GM23338 (cell line): ENCODE data around the gene INHBB. TPM values are rescaled to one million over a fixed set of nuclear protein-coding genes. Genes with fewer than 3 reads are reported as not detected.

ENCODE experiments used
- ATAC-seq: fragments of 200-7000 bp; cut with Tn5 transposase; 3 replicates; pipeline ENCODE4 v1.9.1; 2020
- DNase-seq: peaks from one replicate; pipeline ENCODE4 v3.0.0-alpha.2; 2015; ENCODE audit warnings: low spot score
- H2AFZ ChIP-seq: fragments of 200-600 bp; sonication (generic); 2 replicates; pipeline ENCODE4 v1.8.0; 2016; ENCODE audit warnings: antibody characterized with exemption, mild to moderate bottlenecking, moderate library complexity
- H3F3A ChIP-seq: fragments of 200-600 bp; sonication (generic); replicated peaks from 2 replicates; pipeline ENCODE4 v1.8.0; 2017; ENCODE audit warnings: antibody characterized with exemption, mixed run types, low read depth
- H3K27ac ChIP-seq: fragments of 200-600 bp; sonication (generic); 2 replicates; pipeline ENCODE4 v1.6.1; 2016; ENCODE audit warnings: low read depth
- H3K27me3 ChIP-seq: fragments of 200-600 bp; sonication (generic); 2 replicates; pipeline ENCODE4 v1.8.0; 2016; ENCODE audit warnings: mild to moderate bottlenecking, mixed run types, moderate library complexity; ENCODE audit not compliant: insufficient read depth
- H3K36me3 ChIP-seq: fragments of 200-600 bp; sonication (generic); 2 replicates; pipeline ENCODE4 v1.8.0; 2016; ENCODE audit warnings: mild to moderate bottlenecking; ENCODE audit not compliant: insufficient read depth
- H3K4me1 ChIP-seq: fragments of 200-600 bp; sonication (generic); 2 replicates; pipeline ENCODE4 v1.8.0; 2016; ENCODE audit warnings: mild to moderate bottlenecking, moderate library complexity; ENCODE audit not compliant: insufficient read depth
- H3K4me2 ChIP-seq: fragments of 200-600 bp; sonication (generic); 2 replicates; pipeline ENCODE4 v1.7.1; 2017; ENCODE audit warnings: mixed run types
- H3K4me3 ChIP-seq: fragments of 200-600 bp; sonication (generic); 2 replicates; pipeline ENCODE4 v1.6.1; 2016; ENCODE audit warnings: mixed run types
- H3K79me2 ChIP-seq: fragments of 200-600 bp; sonication (generic); replicated peaks from 2 replicates; pipeline ENCODE4 v1.8.0; 2017; ENCODE audit warnings: mild to moderate bottlenecking; ENCODE audit not compliant: insufficient read depth
- H3K9me2 ChIP-seq: fragments of 200-600 bp; sonication (generic); 2 replicates; pipeline ENCODE4 v1.8.0; 2017; ENCODE audit not compliant: insufficient read depth
- H4K20me1 ChIP-seq: fragments of 200-600 bp; sonication (generic); replicated peaks from 2 replicates; pipeline ENCODE4 v1.8.0; 2017; ENCODE audit warnings: mild to moderate bottlenecking; ENCODE audit not compliant: insufficient read depth
- H3K27ac Mint-ChIP-seq: 2 replicates; pipeline ENCODE4 v1.8.0; 2020; ENCODE audit warnings: inconsistent platforms, mild to moderate bottlenecking, moderate library complexity, mixed read lengths
- H3K27me3 Mint-ChIP-seq: 3 replicates; pipeline ENCODE4 v1.8.0; 2022; ENCODE audit warnings: low read depth, mild to moderate bottlenecking, moderate library complexity, mixed read lengths, inconsistent platforms; ENCODE audit not compliant: insufficient read depth, poor library complexity
- H3K36me3 Mint-ChIP-seq: 3 replicates; pipeline ENCODE4 v1.8.0; 2021; ENCODE audit warnings: low read depth, mild to moderate bottlenecking, inconsistent platforms, moderate library complexity, mixed read lengths
- H3K4me1 Mint-ChIP-seq: 3 replicates; pipeline ENCODE4 v1.8.0; 2020; ENCODE audit warnings: mild to moderate bottlenecking, inconsistent platforms, mixed read lengths
- H3K4me3 Mint-ChIP-seq: 3 replicates; pipeline ENCODE4 v1.8.0; 2021; ENCODE audit warnings: moderate library complexity, mild to moderate bottlenecking, inconsistent platforms, mixed read lengths
- H3K9me3 Mint-ChIP-seq: 3 replicates; pipeline ENCODE4 v1.8.0; 2020; ENCODE audit warnings: moderate library complexity, mild to moderate bottlenecking, inconsistent platforms, mixed read lengths
- CREB1 ChIP-seq: fragments of 250-450 bp; sonication (Bioruptor Pico); IDR thresholded peaks from 2 replicates; pipeline ENCODE4 v1.5.0; 2020; ENCODE audit warnings: low read depth, mild to moderate bottlenecking, moderate library complexity
- EZH2 ChIP-seq: fragments of 200-600 bp; sonication (generic); IDR thresholded peaks from one replicate; pipeline ENCODE4 v1.8.0; 2017; ENCODE audit warnings: antibody characterized with exemption, mild to moderate bottlenecking, low read depth; ENCODE audit not compliant: unreplicated experiment
- JUNB ChIP-seq: IDR thresholded peaks from one replicate; pipeline ENCODE4 v1.6.1; 2016; ENCODE audit warnings: antibody characterized with exemption; ENCODE audit not compliant: unreplicated experiment
- POLR2AphosphoS5 ChIP-seq: IDR thresholded peaks from 2 replicates; pipeline ENCODE4 v1.6.1; 2016; ENCODE audit warnings: antibody characterized with exemption, low read depth
- STAT1 ChIP-seq: IDR thresholded peaks from one replicate; pipeline ENCODE4 v1.6.1; 2016; ENCODE audit warnings: antibody characterized with exemption; ENCODE audit not compliant: unreplicated experiment
- ZNF331 ChIP-seq: fragments of 250-450 bp; sonication (Bioruptor Pico); IDR thresholded peaks from 2 replicates; pipeline ENCODE4 v1.5.0; 2020; ENCODE audit warnings: low read depth, mild to moderate bottlenecking, moderate library complexity
- polyA plus RNA-seq: library from polyadenylated mRNA; unstranded; fragments of >200 nt; fragmentation: Nextera tagmentation; extraction: Ambion mirVana; gene quantifications from 2 replicates; pipeline ENCODE4 v1.2.1, GENCODE V29; 2016
- total RNA-seq: library from RNA; depleted of rRNA; stranded (reverse); fragments of >200 nt; shearing (Covaris generic); gene quantifications from 2 replicates; pipeline ENCODE4 v1.2.3, GENCODE V29; 2014
- TF ChIP-seq, protein P1 (sequence below): fragments of 250-450 bp; sonication (Bioruptor Pico); IDR thresholded peaks from 2 replicates; pipeline ENCODE4 v1.5.0; 2020; ENCODE audit warnings: mild to moderate bottlenecking, moderate library complexity
- TF ChIP-seq, protein P2 (sequence below), 2 experiments: fragments of 200-600 bp in 1 of 2; sonication (generic) in 1 of 2; conservative IDR thresholded peaks; 2 replicates each; pipeline versions ENCODE4 v1.5.1 to v1.6.1; 2016 to 2017; ENCODE audit warnings: antibody characterized with exemption in 2 of 2, low read depth in 2 of 2, mild to moderate bottlenecking in 2 of 2, moderate library complexity in 1 of 2
- TF ChIP-seq, protein P3 (sequence below): IDR thresholded peaks from one replicate; pipeline ENCODE4 v1.6.1; 2018; ENCODE audit warnings: antibody characterized with exemption; ENCODE audit not compliant: unreplicated experiment
- TF ChIP-seq, protein P4 (sequence below): IDR thresholded peaks from 2 replicates; pipeline ENCODE4 v1.6.1; 2016; ENCODE audit warnings: antibody characterized with exemption

INHBB gene
- total and polyA plus RNA-seq, 2 experiments from 2014 or later, result 0.21 TPM; not detected in 1

DNA sequence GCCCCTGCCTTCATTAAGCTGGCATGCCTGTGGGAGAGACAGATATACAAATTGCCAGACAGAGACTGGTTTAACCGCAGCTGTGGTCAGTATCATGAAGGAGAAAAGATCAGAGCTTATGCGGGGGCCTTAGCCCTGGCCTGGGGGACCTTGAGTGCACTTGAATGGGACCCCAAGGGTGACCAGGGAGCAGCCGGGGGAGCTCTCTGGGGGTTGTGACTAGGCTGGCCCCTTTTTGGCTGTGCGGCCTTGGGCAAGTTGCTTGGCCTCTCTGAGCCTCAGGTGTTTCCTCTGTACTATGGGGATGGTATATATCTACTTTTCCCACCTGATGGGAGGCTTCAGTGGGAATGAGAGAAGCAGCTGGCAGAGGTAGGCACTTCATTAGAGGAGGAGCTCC, 35.7 kb downstream of the INHBB start (continued):
- no peak for TF ChIP-seq POLR2AphosphoS5
- TF ChIP-seq ZNF331, result no peak
- TF ChIP-seq EZH2, result no peak
- TF ChIP-seq JUNB, result no peak
- TF ChIP-seq, protein P1, sequence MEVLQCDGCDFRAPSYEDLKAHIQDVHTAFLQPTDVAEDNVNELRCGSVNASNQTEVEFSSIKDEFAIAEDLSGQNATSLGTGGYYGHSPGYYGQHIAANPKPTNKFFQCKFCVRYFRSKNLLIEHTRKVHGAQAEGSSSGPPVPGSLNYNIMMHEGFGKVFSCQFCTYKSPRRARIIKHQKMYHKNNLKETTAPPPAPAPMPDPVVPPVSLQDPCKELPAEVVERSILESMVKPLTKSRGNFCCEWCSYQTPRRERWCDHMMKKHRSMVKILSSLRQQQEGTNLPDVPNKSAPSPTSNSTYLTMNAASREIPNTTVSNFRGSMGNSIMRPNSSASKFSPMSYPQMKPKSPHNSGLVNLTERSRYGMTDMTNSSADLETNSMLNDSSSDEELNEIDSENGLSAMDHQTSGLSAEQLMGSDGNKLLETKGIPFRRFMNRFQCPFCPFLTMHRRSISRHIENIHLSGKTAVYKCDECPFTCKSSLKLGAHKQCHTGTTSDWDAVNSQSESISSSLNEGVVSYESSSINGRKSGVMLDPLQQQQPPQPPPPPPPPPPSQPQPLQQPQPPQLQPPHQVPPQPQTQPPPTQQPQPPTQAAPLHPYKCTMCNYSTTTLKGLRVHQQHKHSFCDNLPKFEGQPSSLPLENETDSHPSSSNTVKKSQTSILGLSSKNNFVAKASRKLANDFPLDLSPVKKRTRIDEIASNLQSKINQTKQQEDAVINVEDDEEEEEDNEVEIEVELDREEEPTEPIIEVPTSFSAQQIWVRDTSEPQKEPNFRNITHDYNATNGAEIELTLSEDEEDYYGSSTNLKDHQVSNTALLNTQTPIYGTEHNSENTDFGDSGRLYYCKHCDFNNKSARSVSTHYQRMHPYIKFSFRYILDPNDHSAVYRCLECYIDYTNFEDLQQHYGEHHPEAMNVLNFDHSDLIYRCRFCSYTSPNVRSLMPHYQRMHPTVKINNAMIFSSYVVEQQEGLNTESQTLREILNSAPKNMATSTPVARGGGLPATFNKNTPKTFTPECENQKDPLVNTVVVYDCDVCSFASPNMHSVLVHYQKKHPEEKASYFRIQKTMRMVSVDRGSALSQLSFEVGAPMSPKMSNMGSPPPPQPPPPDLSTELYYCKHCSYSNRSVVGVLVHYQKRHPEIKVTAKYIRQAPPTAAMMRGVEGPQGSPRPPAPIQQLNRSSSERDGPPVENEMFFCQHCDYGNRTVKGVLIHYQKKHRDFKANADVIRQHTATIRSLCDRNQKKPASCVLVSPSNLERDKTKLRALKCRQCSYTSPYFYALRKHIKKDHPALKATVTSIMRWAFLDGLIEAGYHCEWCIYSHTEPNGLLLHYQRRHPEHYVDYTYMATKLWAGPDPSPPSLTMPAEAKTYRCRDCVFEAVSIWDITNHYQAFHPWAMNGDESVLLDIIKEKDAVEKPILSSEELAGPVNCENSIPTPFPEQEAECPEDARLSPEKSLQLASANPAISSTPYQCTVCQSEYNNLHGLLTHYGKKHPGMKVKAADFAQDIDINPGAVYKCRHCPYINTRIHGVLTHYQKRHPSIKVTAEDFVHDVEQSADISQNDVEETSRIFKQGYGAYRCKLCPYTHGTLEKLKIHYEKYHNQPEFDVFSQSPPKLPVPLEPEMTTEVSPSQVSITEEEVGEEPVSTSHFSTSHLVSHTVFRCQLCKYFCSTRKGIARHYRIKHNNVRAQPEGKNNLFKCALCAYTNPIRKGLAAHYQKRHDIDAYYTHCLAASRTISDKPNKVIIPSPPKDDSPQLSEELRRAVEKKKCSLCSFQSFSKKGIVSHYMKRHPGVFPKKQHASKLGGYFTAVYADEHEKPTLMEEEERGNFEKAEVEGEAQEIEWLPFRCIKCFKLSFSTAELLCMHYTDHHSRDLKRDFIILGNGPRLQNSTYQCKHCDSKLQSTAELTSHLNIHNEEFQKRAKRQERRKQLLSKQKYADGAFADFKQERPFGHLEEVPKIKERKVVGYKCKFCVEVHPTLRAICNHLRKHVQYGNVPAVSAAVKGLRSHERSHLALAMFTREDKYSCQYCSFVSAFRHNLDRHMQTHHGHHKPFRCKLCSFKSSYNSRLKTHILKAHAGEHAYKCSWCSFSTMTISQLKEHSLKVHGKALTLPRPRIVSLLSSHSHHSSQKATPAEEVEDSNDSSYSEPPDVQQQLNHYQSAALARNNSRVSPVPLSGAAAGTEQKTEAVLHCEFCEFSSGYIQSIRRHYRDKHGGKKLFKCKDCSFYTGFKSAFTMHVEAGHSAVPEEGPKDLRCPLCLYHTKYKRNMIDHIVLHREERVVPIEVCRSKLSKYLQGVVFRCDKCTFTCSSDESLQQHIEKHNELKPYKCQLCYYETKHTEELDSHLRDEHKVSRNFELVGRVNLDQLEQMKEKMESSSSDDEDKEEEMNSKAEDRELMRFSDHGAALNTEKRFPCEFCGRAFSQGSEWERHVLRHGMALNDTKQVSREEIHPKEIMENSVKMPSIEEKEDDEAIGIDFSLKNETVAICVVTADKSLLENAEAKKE (CRISPR knock-in tag), result no peak

DNA sequence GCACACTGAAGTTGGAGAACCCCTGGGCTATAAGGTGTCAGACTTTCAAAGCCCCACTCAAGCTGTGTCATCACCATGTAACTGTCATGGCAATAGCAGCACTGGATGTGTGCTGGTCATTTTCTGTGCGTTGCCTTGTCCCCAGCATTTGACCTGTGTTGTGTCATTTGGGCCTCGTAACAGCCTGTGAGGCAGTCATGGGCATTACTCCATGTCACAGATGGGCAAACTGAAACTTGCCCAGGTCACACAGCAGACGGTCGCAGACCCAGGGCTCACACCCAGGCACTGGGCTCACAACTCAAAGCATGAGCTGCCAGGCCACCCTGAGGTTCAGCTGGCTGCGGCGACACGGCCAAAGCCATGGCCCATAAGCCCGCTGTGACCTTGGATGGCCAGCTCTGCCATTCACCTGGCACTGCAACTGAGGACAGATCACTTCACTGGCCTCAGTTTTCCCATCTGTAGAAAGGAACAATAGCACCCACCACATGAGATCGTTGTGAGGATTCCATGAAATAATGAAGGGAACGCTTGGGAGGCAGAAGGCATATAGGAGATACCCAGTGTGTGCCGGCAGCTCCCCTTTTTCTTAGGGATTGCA, 36.7 kb downstream of the INHBB start:
- no peaks in the 10 kb centered on the region for H3K36me3 ChIP-seq
- Mint-ChIP-seq H3K9me3 (no peaks in the 10 kb centered on the region), H3K27me3 (peaks cover 8% of the 10 kb centered on the region), H3K27ac (no peak overlapping the region), H3K36me3 (no peaks in the 10 kb centered on the region), H3K4me3 (no peak overlapping the region), H3K4me1 (peaks cover 24% of the 10 kb centered on the region)
- H3F3A ChIP-seq, result no peaks in the 10 kb centered on the region
- no peak overlapping the region for H2AFZ ChIP-seq
- H3K27me3 ChIP-seq, result no peaks in the 10 kb centered on the region
- no peaks in the 10 kb centered on the region for H3K9me2 ChIP-seq
- H3K79me2 ChIP-seq, result no peaks in the 10 kb centered on the region
- no peaks in the 10 kb centered on the region for H4K20me1 ChIP-seq
- no peak for ATAC-seq
- H3K4me3 ChIP-seq, result no peak overlapping the region
- H3K4me1 ChIP-seq, result peaks cover 11% of the 10 kb centered on the region; the same call in 1 of the 2 replicates
- H3K27ac ChIP-seq, result no peak overlapping the region
- DNase-seq, result no peak
- H3K4me2 ChIP-seq, result no peak overlapping the region
- TF ChIP-seq STAT1 (no peak), ZNF331 (no peak), EZH2 (no peak), CREB1 (CRISPR knock-in tag) (no peak)
- TF ChIP-seq, protein P2, sequence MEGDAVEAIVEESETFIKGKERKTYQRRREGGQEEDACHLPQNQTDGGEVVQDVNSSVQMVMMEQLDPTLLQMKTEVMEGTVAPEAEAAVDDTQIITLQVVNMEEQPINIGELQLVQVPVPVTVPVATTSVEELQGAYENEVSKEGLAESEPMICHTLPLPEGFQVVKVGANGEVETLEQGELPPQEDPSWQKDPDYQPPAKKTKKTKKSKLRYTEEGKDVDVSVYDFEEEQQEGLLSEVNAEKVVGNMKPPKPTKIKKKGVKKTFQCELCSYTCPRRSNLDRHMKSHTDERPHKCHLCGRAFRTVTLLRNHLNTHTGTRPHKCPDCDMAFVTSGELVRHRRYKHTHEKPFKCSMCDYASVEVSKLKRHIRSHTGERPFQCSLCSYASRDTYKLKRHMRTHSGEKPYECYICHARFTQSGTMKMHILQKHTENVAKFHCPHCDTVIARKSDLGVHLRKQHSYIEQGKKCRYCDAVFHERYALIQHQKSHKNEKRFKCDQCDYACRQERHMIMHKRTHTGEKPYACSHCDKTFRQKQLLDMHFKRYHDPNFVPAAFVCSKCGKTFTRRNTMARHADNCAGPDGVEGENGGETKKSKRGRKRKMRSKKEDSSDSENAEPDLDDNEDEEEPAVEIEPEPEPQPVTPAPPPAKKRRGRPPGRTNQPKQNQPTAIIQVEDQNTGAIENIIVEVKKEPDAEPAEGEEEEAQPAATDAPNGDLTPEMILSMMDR (conservative IDR thresholded peaks at IDR 0.05; ENCODE audit: low read depth in 2 of 2), result no peak
- TF ChIP-seq, protein P3, sequence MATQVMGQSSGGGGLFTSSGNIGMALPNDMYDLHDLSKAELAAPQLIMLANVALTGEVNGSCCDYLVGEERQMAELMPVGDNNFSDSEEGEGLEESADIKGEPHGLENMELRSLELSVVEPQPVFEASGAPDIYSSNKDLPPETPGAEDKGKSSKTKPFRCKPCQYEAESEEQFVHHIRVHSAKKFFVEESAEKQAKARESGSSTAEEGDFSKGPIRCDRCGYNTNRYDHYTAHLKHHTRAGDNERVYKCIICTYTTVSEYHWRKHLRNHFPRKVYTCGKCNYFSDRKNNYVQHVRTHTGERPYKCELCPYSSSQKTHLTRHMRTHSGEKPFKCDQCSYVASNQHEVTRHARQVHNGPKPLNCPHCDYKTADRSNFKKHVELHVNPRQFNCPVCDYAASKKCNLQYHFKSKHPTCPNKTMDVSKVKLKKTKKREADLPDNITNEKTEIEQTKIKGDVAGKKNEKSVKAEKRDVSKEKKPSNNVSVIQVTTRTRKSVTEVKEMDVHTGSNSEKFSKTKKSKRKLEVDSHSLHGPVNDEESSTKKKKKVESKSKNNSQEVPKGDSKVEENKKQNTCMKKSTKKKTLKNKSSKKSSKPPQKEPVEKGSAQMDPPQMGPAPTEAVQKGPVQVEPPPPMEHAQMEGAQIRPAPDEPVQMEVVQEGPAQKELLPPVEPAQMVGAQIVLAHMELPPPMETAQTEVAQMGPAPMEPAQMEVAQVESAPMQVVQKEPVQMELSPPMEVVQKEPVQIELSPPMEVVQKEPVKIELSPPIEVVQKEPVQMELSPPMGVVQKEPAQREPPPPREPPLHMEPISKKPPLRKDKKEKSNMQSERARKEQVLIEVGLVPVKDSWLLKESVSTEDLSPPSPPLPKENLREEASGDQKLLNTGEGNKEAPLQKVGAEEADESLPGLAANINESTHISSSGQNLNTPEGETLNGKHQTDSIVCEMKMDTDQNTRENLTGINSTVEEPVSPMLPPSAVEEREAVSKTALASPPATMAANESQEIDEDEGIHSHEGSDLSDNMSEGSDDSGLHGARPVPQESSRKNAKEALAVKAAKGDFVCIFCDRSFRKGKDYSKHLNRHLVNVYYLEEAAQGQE, result no peak
- TF ChIP-seq, protein P4, sequence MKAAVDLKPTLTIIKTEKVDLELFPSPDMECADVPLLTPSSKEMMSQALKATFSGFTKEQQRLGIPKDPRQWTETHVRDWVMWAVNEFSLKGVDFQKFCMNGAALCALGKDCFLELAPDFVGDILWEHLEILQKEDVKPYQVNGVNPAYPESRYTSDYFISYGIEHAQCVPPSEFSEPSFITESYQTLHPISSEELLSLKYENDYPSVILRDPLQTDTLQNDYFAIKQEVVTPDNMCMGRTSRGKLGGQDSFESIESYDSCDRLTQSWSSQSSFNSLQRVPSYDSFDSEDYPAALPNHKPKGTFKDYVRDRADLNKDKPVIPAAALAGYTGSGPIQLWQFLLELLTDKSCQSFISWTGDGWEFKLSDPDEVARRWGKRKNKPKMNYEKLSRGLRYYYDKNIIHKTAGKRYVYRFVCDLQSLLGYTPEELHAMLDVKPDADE, result no peak
